Activated T-cell treated with anti-CD3 and anti-CD28 coated beads, Interleukin-2, amount 50 U/mL, for 24 hours (primary cell): ENCODE data around the gene ADAMTSL1.

Experiments used
- DNase-seq: peaks from one replicate; pipeline ENCODE4 v3.0.0-alpha.2; 2020
- H3K27ac Mint-ChIP-seq: 2 replicates; pipeline ENCODE4 v1.8.0; 2020; ENCODE audit warnings: mild to moderate bottlenecking, mixed read lengths
- H3K27me3 Mint-ChIP-seq: 2 replicates; pipeline ENCODE4 v1.8.0; 2020; ENCODE audit warnings: mixed read lengths
- H3K36me3 Mint-ChIP-seq: 2 replicates; pipeline ENCODE4 v1.8.0; 2020; ENCODE audit warnings: low read depth, mixed read lengths
- H3K4me1 Mint-ChIP-seq: 2 replicates; pipeline ENCODE4 v1.8.0; 2020; ENCODE audit warnings: low read depth, mixed read lengths
- H3K4me3 Mint-ChIP-seq: 2 replicates; pipeline ENCODE4 v1.8.0; 2020; ENCODE audit warnings: mild to moderate bottlenecking, moderate library complexity, mixed read lengths
- H3K9me3 Mint-ChIP-seq: 2 replicates; pipeline ENCODE4 v1.8.0; 2020; ENCODE audit warnings: mixed read lengths

The ADAMTSL1 gene

GRCh38 chr9:18478501-18479361, 4.8 kb downstream of the ADAMTSL1 start:
- H3K9me3 Mint-ChIP-seq: no peaks in the 10 kb centered on the region
- no peaks in the 10 kb centered on the region for H3K36me3 Mint-ChIP-seq
- DNase-seq: no peak
- H3K4me3 Mint-ChIP-seq: no peak overlapping the region
- H3K4me1 Mint-ChIP-seq: peaks cover 1% of the 10 kb centered on the region
- H3K27me3 Mint-ChIP-seq: peaks cover 31% of the 10 kb centered on the region
- H3K27ac Mint-ChIP-seq: no peak overlapping the region

GRCh38 chr9:18479405-18479804, 5.5 kb downstream of the ADAMTSL1 start:
- Mint-ChIP-seq H3K27ac (no peak overlapping the region), H3K36me3 (no peaks in the 10 kb centered on the region), H3K4me3 (no peak overlapping the region), H3K27me3 (peaks cover 26% of the 10 kb centered on the region), H3K4me1 (no peaks in the 10 kb centered on the region), H3K9me3 (no peaks in the 10 kb centered on the region)
- DNase-seq: no peak

GRCh38 chr9:18480662-18481093, 6.7 kb downstream of the ADAMTSL1 start:
- Mint-ChIP-seq H3K4me3 (no peak overlapping the region), H3K4me1 (no peaks in the 10 kb centered on the region), H3K27ac (no peak overlapping the region), H3K36me3 (no peaks in the 10 kb centered on the region), H3K9me3 (no peaks in the 10 kb centered on the region), H3K27me3 (peaks cover 20% of the 10 kb centered on the region)
- DNase-seq: no peak

- H3K27me3 Mint-ChIP-seq: peaks cover 10% of the 10 kb centered on the region
- no peak overlapping the region for H3K27ac Mint-ChIP-seq
- no peak for DNase-seq
- H3K4me3 Mint-ChIP-seq: no peak overlapping the region
- H3K4me1 Mint-ChIP-seq: no peaks in the 10 kb centered on the region
- no peaks in the 10 kb centered on the region for H3K36me3 Mint-ChIP-seq
- H3K9me3 Mint-ChIP-seq: no peaks in the 10 kb centered on the region
Observed at GRCh38 chr9:18482371-18482770, 8.4 kb downstream of the ADAMTSL1 start.

GRCh38 chr9:18485714-18486113, 11.8 kb downstream of the ADAMTSL1 start:
- Mint-ChIP-seq H3K27ac (no peak overlapping the region), H3K27me3 (no peaks in the 10 kb centered on the region), H3K36me3 (no peaks in the 10 kb centered on the region), H3K4me1 (no peaks in the 10 kb centered on the region), H3K4me3 (no peak overlapping the region), H3K9me3 (no peaks in the 10 kb centered on the region)
- no peak for DNase-seq

- no peaks in the 10 kb centered on the region for H3K4me1 Mint-ChIP-seq
- no peak for DNase-seq
- H3K27me3 Mint-ChIP-seq: no peaks in the 10 kb centered on the region
- H3K27ac Mint-ChIP-seq: no peak overlapping the region
- no peaks in the 10 kb centered on the region for H3K9me3 Mint-ChIP-seq
- H3K36me3 Mint-ChIP-seq: no peaks in the 10 kb centered on the region
- H3K4me3 Mint-ChIP-seq: no peak overlapping the region
Observed at GRCh38 chr9:18487611-18488010, 13.7 kb downstream of the ADAMTSL1 start.

- Mint-ChIP-seq H3K36me3 (no peaks in the 10 kb centered on the region), H3K27ac (no peak overlapping the region), H3K4me1 (no peaks in the 10 kb centered on the region), H3K27me3 (no peaks in the 10 kb centered on the region), H3K9me3 (no peaks in the 10 kb centered on the region), H3K4me3 (no peak overlapping the region)
- no peak for DNase-seq
Observed at GRCh38 chr9:18488886-18489285, 14.9 kb downstream of the ADAMTSL1 start.

GRCh38 chr9:18489861-18490260, 15.9 kb downstream of the ADAMTSL1 start:
- H3K27ac Mint-ChIP-seq: no peak overlapping the region
- H3K36me3 Mint-ChIP-seq: no peaks in the 10 kb centered on the region
- H3K4me1 Mint-ChIP-seq: no peaks in the 10 kb centered on the region
- no peaks in the 10 kb centered on the region for H3K27me3 Mint-ChIP-seq
- no peaks in the 10 kb centered on the region for H3K9me3 Mint-ChIP-seq
- DNase-seq: no peak
- H3K4me3 Mint-ChIP-seq: no peak overlapping the region

- Mint-ChIP-seq H3K4me3 (no peak overlapping the region), H3K9me3 (no peaks in the 10 kb centered on the region), H3K27ac (no peak overlapping the region), H3K27me3 (no peaks in the 10 kb centered on the region), H3K4me1 (no peaks in the 10 kb centered on the region), H3K36me3 (no peaks in the 10 kb centered on the region)
- DNase-seq: no peak
Observed at GRCh38 chr9:18490641-18491370, 16.9 kb downstream of the ADAMTSL1 start.

GRCh38 chr9:18492612-18493011, 18.7 kb downstream of the ADAMTSL1 start:
- Mint-ChIP-seq H3K36me3 (no peaks in the 10 kb centered on the region), H3K4me3 (no peak overlapping the region), H3K27ac (no peak overlapping the region), H3K4me1 (no peaks in the 10 kb centered on the region), H3K9me3 (no peaks in the 10 kb centered on the region), H3K27me3 (no peaks in the 10 kb centered on the region)
- DNase-seq: no peak

GRCh38 chr9:18493451-18493993, 19.6 kb downstream of the ADAMTSL1 start:
- no peaks in the 10 kb centered on the region for H3K36me3 Mint-ChIP-seq
- H3K9me3 Mint-ChIP-seq: no peaks in the 10 kb centered on the region
- no peak for DNase-seq
- no peak overlapping the region for H3K27ac Mint-ChIP-seq
- H3K4me3 Mint-ChIP-seq: no peak overlapping the region
- no peaks in the 10 kb centered on the region for H3K4me1 Mint-ChIP-seq
- H3K27me3 Mint-ChIP-seq: no peaks in the 10 kb centered on the region

GRCh38 chr9:18495065-18495464, 21.1 kb downstream of the ADAMTSL1 start:
- no peaks in the 10 kb centered on the region for H3K9me3 Mint-ChIP-seq
- no peak overlapping the region for H3K4me3 Mint-ChIP-seq
- no peaks in the 10 kb centered on the region for H3K27me3 Mint-ChIP-seq
- H3K27ac Mint-ChIP-seq: no peak overlapping the region
- no peak for DNase-seq
- no peaks in the 10 kb centered on the region for H3K4me1 Mint-ChIP-seq
- H3K36me3 Mint-ChIP-seq: no peaks in the 10 kb centered on the region

- H3K36me3 Mint-ChIP-seq: no peaks in the 10 kb centered on the region
- no peak overlapping the region for H3K4me3 Mint-ChIP-seq
- no peaks in the 10 kb centered on the region for H3K27me3 Mint-ChIP-seq
- DNase-seq: no peak
- no peaks in the 10 kb centered on the region for H3K4me1 Mint-ChIP-seq
- H3K27ac Mint-ChIP-seq: no peak overlapping the region
- no peaks in the 10 kb centered on the region for H3K9me3 Mint-ChIP-seq
Observed at GRCh38 chr9:18496256-18497000, 22.5 kb downstream of the ADAMTSL1 start.

- H3K36me3 Mint-ChIP-seq: no peaks in the 10 kb centered on the region
- H3K27me3 Mint-ChIP-seq: no peaks in the 10 kb centered on the region
- H3K27ac Mint-ChIP-seq: no peak overlapping the region
- H3K4me1 Mint-ChIP-seq: no peaks in the 10 kb centered on the region
- no peak for DNase-seq
- no peaks in the 10 kb centered on the region for H3K9me3 Mint-ChIP-seq
- no peak overlapping the region for H3K4me3 Mint-ChIP-seq
Observed at GRCh38 chr9:18499062-18499461, 25.1 kb downstream of the ADAMTSL1 start.
